ENCODE results near the gene APOA4. TPM values are rescaled to one million over a fixed set of nuclear protein-coding genes. Genes with fewer than 3 reads are reported as not detected.
A peak's percentile ranks its signal among the peaks of the same experiment; 100 is the strongest.

Gene APOA4
- total RNA-seq, 4 donors from 2014 or later = 0.34 to 3.9 (median 2.3) TPM; not detected in 1

GRCh38 chr11:116791002-116791812, 31.9 kb downstream of the APOA4 start:
- TF ChIP-seq POLR2AphosphoS5 (IDR thresholded peaks at IDR 0.05) = no peak
- TF ChIP-seq EP300 (IDR thresholded peaks at IDR 0.05) = no peak
- TF ChIP-seq CTCF (IDR thresholded peaks at IDR 0.05) = peak; percentile 82 to 88
- peaks cover 2% of the 10 kb centered on the region for H3K27me3 ChIP-seq
- H3K9me3 ChIP-seq = no peaks in the 10 kb centered on the region
- peaks cover 25% of the 10 kb centered on the region for H3K4me1 ChIP-seq
- peaks cover 2% of the 10 kb centered on the region for H3K36me3 ChIP-seq
- WGBS = 26% methylated on average over 25 of the region's 31 CpGs
- H3K27ac ChIP-seq = no peak overlapping the region
- H3K4me3 ChIP-seq = peak overlapping the region; percentile 10
- DNase-seq (ENCODE audit: low spot score in 2 of 2) = peak; percentile 77 to 87

GRCh38 chr11:116790167-116791001, 32.7 kb downstream of the APOA4 start:
- Histone ChIP-seq H3K27me3 (peaks cover 2% of the 10 kb centered on the region), H3K4me1 (peaks cover 25% of the 10 kb centered on the region), H3K36me3 (peaks cover 10% of the 10 kb centered on the region), H3K27ac (no peak overlapping the region), H3K9me3 (no peaks in the 10 kb centered on the region), H3K4me3 (no peak overlapping the region)
- TF ChIP-seq CTCF (IDR thresholded peaks at IDR 0.05) (no peak), POLR2A (IDR thresholded peaks at IDR 0.05) (no peak), POLR2AphosphoS5 (IDR thresholded peaks at IDR 0.05) (no peak), EP300 (IDR thresholded peaks at IDR 0.05) (no peak)
- 86% methylated on average over 30 of the region's 53 CpGs for WGBS
- DNase-seq (ENCODE audit: low spot score in 2 of 2) = peak in 1 of 2 donors; percentile 67

GRCh38 chr11:116788975-116789374, 34.1 kb downstream of the APOA4 start:
- Histone ChIP-seq H3K36me3 (peaks cover 24% of the 10 kb centered on the region), H3K4me1 (peaks cover 25% of the 10 kb centered on the region), H3K9me3 (no peaks in the 10 kb centered on the region), H3K4me3 (no peak overlapping the region), H3K27ac (no peak overlapping the region), H3K27me3 (peaks cover 2% of the 10 kb centered on the region)
- TF ChIP-seq CTCF (IDR thresholded peaks at IDR 0.05) = no peak
- TF ChIP-seq POLR2AphosphoS5 (IDR thresholded peaks at IDR 0.05) = no peak
- TF ChIP-seq EP300 (IDR thresholded peaks at IDR 0.05) = no peak
- no peak for TF ChIP-seq POLR2A (IDR thresholded peaks at IDR 0.05)
- WGBS = 87% methylated on average over 3 of the region's 4 CpGs
- no peak for DNase-seq (ENCODE audit: low spot score in 2 of 2)

DNA sequence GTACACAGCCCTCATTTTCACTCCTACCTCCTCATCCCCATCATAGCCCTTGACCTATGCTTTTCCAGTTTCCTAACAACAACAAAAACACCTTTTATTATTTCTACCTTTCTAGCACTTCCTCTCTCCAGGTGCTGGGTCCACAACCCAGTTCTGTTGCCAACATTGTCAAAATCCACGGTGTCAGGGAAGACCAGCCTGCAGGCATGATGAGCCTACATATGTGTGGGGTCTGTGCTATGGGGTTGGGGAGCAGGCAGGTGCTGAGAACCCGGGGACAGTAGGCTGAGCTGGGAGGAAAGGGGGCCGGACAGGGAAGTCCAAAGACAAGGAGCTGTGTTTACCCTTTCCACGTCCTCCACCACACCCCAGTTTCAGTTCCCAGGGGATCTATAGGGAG, 34.6 kb downstream of the APOA4 start:
- peaks cover 2% of the 10 kb centered on the region for H3K27me3 ChIP-seq
- no peaks in the 10 kb centered on the region for H3K9me3 ChIP-seq
- 52% methylated on average over 4 of the region's 4 CpGs for WGBS
- H3K4me3 ChIP-seq = peak overlapping the region; percentile 97
- no peak for TF ChIP-seq CTCF (IDR thresholded peaks at IDR 0.05)
- TF ChIP-seq POLR2A (IDR thresholded peaks at IDR 0.05) = no peak
- TF ChIP-seq EP300 (IDR thresholded peaks at IDR 0.05) = no peak
- no peak for TF ChIP-seq POLR2AphosphoS5 (IDR thresholded peaks at IDR 0.05)
- peaks cover 25% of the 10 kb centered on the region for H3K4me1 ChIP-seq
- H3K36me3 ChIP-seq = peaks cover 28% of the 10 kb centered on the region
- DNase-seq (ENCODE audit: low spot score in 2 of 2) = peak in 1 of 2 donors; percentile 64
- no peak overlapping the region for H3K27ac ChIP-seq

All from suprapubic skin (tissue), 4 donors.